HG02588 (cell line): ENCODE data around the gene AKAP17A.
"Not testable (repeated sequence)": the region's sequence is repeated elsewhere in the genome, so short reads cannot be mapped to it uniquely, and the experiment has no call there.

ENCODE experiments used
- ATAC-seq: cut with Tn5 transposase; IDR thresholded peaks from one replicate; pipeline ENCODE4 v1.9.1; 2021; ENCODE audit warnings: mild to moderate bottlenecking, moderate library complexity; ENCODE audit not compliant: unreplicated experiment

Gene AKAP17A, protein sequence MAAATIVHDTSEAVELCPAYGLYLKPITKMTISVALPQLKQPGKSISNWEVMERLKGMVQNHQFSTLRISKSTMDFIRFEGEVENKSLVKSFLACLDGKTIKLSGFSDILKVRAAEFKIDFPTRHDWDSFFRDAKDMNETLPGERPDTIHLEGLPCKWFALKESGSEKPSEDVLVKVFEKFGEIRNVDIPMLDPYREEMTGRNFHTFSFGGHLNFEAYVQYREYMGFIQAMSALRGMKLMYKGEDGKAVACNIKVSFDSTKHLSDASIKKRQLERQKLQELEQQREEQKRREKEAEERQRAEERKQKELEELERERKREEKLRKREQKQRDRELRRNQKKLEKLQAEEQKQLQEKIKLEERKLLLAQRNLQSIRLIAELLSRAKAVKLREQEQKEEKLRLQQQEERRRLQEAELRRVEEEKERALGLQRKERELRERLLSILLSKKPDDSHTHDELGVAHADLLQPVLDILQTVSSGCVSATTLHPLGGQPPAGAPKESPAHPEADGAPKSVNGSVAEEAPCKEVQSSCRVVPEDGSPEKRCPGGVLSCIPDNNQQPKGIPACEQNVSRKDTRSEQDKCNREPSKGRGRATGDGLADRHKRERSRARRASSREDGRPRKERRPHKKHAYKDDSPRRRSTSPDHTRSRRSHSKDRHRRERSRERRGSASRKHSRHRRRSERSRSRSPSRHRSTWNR

GRCh38 chrX:1591102-1591862 lies at the start of gene AKAP17A:
Gene AKAP17A, plus strand, starts transcription at chrX:1591604. Its CDS starts 1,859 bp downstream, at chrX:1593463.
- peak; percentile 85 for ATAC-seq

DNA sequence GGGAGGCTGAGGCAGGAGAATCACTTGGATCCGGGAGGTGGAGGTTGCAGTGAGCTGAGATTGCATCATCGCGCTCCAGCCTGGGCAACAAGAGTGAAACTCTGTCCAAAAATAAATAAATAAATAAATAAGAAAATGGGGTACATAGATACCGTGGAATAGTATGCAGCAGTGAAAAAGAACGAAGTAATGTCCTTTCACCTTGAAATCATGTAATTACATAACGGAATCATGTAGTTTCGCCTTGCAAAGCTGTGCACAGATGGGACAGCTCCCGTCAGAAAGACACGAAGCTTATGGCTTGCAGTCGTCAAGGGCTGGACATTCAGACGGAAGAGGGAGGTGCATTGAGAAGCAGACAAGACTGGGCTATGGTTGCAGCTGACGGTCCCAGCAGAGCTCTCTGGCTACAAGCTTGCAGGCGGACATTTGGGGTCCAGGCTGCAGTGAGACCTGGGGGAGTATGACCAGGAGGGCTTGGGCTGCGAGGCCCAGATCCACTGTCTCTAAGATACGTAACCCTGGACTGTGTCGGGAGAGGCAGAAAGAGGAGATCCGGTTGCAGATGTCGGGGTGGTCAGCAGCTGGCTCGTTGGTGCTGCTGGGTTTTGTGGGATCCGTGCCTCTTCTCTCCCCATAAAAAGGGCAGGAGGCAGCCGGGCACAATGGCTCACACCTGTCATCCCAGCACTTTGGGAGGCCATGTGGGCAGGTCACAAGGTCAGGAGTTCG lies 48.2 kb upstream of the AKAP17A start:
- ATAC-seq: no peak

- ATAC-seq: no peak
These were observed 45.5 kb upstream of the AKAP17A start for GRCh38 chrX:1545776-1546408.

DNA sequence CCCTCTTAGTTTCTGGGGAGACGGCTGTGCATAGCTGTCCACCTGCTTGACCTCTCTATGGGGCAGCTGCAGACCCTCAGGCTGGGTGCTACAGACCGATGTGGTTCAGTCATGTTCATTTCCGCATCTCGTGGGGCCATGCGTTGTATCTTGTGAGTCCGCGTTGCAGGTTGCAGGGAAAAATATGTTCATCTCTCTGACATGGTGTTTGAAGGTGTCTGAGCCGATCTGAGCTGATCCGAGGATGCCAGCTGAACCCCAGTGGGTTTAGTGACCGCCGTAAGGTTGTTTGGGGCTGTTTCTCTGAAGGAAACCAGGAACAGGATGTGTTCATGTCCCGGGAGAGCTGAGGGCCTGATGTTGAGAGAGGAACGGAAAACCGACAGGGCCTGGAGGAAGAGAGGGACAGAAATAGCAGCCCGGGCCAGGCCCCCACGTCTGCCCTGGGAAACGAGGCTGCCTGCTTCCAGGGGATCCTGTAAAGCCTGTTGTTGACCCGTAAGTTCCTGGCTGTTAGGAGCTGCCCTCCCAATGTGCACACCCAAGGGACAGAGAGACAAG lies 44.6 kb upstream of the AKAP17A start:
- ATAC-seq: no peak

- ATAC-seq: no peak
These were observed 39.4 kb upstream of the AKAP17A start for GRCh38 chrX:1551959-1552546.

GRCh38 chrX:1554469-1555210 lies 36.8 kb upstream of the AKAP17A start:
- ATAC-seq: no peak

GRCh38 chrX:1555370-1555769 lies 36.0 kb upstream of the AKAP17A start:
- ATAC-seq: no peak

DNA sequence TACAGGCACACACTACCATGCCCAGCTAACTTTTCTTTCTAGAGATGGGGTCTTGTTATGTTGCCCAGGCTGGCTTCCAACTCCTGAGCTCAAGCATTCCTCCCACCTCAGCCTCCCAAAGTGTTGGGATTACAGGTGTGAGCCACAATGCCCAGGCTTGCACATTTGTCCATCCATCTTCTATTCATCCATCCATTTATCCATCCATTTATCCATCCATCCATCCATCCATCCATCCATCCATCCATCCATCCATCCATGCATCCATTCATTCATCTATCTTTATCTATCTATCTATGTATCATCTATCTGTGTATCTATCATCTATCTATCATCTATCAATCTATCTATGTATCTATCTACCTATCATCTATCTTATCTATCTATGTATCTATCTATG lies 34.0 kb upstream of the AKAP17A start:
- not testable (repeated sequence) for ATAC-seq

DNA sequence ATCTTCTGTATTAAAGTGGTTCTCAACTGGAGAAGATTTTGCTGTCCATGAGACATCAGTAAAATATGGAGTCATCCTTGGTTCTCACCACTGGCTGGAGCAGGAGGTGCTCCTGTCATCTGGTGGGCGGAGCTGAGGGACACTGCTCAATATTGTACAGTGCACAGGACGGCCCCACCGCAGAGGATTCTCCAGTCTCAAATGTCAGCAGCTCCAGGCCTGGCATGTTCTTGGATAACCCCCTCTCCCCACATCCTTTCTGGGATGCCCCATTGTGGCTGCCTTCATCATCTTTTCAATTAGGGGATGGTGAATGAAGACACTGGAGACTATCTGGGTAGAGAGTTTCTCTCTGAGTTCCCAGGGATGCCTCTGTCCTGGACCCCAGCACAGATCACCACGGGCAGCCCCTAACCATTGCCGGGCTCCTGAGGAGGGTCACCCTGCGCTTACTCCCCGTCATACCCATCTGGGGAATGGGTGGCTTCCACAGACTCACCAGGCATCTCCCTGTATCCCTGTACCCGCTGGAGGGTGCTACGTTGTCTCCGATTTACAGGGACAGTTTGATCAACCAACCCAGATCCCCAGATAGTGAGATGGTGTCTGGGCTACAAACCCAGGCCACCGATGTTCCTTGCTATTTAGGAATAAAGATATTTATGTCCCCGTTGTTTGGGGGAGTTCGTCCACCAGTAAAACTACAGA lies 32.5 kb upstream of the AKAP17A start:
- no peak for ATAC-seq

- no peak for ATAC-seq
These were observed 30.2 kb upstream of the AKAP17A start for GRCh38 chrX:1561164-1561563.

GRCh38 chrX:1564077-1564476 lies 27.3 kb upstream of the AKAP17A start:
- not testable (repeated sequence) for ATAC-seq

DNA sequence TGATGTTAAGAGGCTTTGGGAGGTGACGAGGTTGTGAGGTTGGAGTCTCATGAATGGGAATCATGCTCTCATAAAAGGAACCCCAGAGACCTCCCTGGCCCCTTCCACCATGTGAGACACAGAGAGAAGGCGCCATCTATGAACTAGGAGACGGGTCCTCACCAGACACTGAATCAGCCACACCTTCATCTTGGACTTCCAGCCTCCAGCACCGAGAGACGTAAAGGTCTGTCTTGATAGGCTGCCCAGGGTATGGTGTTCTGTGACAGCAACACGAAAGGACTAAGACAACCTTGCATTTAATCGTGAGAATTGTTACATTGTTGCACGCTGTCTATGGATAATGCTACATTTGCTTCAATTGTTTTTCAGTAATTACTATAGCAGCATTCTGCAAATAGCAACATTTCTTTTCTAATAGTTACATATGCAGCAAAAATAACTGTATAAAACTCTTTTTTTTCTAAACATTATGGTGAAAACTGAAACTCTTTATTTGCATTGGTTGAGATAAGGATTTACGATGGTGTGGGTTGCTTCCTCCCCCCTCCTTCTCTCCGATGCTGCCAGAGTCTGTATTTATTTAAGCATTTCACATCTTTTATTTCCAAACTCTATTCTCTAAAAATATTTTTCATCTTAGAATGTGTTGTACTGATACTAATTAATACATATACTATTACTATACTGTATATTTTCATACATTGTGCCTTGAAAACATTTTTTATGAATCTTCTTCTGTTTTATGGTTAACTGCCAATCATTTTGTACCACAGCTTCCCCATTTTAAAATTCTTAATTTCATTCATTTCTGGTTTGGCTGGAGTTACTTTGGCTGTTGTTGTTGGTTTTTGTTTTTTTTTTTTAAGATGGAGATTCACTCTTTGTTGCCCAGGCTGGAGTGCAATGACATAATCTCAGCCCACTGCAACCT lies 26.4 kb upstream of the AKAP17A start:
- ATAC-seq: no peak

DNA sequence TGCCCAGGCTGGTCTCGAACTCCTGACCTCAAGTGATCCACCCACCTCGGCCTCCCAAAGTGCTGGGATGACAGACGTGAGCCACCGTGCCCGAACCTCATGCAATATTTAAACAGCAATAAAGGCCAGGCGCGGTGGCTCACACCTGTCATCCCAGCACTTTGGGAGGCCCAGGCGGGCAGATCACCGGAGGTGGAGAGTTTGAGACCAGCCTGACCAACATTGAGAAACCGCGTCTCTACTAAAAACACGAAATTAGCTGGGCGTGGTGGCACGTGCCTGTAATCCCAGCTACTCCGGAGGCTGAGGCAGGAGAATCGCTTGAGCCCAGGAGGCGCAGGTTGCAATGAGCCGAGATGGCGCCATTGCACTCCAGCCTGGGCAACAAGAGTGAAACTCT lies 17.2 kb upstream of the AKAP17A start:
- not testable (repeated sequence) for ATAC-seq

DNA sequence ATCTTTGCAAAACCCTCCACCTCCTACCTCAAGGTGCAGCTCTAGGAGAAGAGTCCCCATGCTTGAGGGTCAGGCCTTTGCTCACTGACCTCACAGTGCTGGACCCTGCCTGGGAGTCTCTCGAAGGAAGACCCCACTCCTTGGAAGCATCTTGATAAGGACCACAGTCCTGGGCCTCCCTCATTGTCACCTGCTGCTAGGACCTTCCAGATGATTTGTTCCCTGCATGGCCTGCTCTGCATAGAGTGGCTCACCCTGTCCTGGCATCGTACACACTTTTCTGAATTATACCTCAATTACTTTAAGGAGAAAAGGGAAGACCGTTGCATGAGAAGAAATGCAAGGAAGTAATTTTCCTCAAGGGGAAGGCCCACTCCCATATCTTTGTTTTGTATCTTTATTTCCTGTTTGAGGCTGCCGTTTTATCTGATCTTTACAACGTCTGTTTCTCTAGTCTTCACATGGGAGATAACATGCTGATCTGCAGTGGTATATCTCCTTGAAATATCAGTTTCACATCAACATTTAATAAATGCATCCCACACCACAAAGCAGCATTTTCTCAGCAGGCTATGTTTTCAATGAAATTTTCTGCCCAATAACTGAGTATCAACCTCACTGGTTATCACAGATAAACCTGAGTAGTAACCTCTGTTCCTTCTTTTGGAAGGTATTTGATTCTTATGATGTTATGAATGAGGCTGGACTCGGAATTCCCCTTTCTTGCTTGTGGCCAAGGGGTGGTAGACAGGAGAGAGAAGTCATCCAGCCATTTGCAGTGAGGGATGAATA lies 15.0 kb upstream of the AKAP17A start:
- no peak for ATAC-seq

- no peak for ATAC-seq
These were observed 13.6 kb upstream of the AKAP17A start for GRCh38 chrX:1577845-1578244.

GRCh38 chrX:1578511-1579173 lies 12.8 kb upstream of the AKAP17A start:
- no peak for ATAC-seq
